Fibroblast of villous mesenchyme (primary cell): ENCODE results near the gene ZNF653. TPM values are rescaled to one million over a fixed set of nuclear protein-coding genes. Genes with fewer than 3 reads are reported as not detected.

Experiments
- DNase-seq: peaks from one replicate; pipeline ENCODE4 v3.0.0-alpha.2; 2010; ENCODE audit warnings: low read depth
- H3K4me3 ChIP-seq: 2 replicates; pipeline ENCODE4 v1.5.1; 2011; ENCODE audit warnings: low read depth, mild to moderate bottlenecking, low read length
- total RNA-seq: library from RNA; depleted of rRNA; stranded (reverse); fragments of >200 nt; gene quantifications from 2 replicates; pipeline ENCODE4 v1.2.3, GENCODE V29; 2012
- TF ChIP-seq, protein P1 (sequence below): IDR thresholded peaks from 2 replicates; pipeline ENCODE4 v1.5.1; 2012; ENCODE audit warnings: low read depth, mild to moderate bottlenecking, low read length; ENCODE audit not compliant: insufficient read depth

ZNF653 gene
- total RNA-seq, 1 donor: 4.7 TPM

DNA sequence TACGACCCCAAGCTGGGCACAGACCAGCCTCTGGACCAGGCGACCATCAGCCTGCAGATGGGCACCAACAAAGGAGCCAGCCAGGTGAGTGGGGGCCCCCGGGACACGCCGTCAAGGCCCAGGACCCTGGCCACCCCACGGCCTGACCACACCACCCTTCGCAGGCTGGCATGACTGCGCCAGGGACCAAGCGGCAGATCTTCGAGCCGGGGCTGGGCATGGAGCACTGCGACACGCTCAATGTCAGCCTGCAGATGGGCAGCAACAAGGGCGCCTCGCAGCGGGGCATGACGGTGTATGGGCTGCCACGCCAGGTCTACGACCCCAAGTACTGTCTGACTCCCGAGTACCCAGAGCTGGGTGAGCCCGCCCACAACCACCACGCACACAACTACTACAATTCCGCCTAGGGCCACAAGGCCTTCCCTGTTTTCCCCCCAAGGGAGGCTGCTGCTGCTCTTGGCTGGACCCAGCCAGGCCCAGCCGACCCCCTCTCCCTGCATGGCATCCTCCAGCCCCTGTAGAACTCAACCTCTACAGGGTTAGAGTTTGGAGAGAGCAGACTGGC, 43.8 kb upstream of the ZNF653 start:
- TF ChIP-seq, protein P1, sequence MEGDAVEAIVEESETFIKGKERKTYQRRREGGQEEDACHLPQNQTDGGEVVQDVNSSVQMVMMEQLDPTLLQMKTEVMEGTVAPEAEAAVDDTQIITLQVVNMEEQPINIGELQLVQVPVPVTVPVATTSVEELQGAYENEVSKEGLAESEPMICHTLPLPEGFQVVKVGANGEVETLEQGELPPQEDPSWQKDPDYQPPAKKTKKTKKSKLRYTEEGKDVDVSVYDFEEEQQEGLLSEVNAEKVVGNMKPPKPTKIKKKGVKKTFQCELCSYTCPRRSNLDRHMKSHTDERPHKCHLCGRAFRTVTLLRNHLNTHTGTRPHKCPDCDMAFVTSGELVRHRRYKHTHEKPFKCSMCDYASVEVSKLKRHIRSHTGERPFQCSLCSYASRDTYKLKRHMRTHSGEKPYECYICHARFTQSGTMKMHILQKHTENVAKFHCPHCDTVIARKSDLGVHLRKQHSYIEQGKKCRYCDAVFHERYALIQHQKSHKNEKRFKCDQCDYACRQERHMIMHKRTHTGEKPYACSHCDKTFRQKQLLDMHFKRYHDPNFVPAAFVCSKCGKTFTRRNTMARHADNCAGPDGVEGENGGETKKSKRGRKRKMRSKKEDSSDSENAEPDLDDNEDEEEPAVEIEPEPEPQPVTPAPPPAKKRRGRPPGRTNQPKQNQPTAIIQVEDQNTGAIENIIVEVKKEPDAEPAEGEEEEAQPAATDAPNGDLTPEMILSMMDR: no peak
- H3K4me3 ChIP-seq: no peak overlapping the region
- DNase-seq: no peak

DNA sequence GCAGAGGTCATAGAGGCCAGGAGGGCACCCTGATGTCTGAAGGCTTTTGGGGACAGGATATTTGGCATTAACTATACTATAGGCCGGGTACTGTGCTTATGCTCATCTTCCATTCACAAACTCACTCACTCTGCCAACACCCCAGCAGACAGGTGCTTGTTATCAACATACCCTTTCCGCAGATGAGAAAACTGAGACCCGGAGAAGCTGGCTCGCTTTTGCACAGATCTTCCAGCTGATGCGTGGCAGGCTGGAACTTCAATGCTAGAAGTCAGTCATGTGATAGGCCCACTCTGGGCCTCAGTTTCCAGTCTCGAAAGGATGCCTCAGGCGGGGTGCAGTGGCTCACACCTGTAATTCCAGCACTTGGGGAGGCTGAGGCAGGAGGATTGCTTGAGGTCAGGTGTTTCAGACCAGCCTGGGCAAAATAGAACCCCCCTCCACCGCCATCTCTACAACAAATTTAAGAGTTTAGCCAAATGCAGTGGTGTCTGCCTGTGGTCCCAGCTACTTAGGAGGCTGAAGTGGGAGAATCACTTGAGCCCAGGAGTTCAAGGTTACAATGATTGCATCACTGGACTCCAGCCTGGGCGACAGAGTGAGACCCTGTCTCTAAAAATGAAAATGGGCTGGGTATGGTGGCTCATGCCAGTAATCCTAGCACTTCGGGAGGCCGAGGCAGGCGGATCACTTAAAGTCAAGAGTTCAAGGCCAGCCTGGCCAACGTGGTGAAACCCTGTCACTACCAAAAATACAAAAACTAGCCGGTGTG, 42.5 kb upstream of the ZNF653 start:
- DNase-seq: no peak
- TF ChIP-seq, protein P1: no peak
- no peak overlapping the region for H3K4me3 ChIP-seq

DNA sequence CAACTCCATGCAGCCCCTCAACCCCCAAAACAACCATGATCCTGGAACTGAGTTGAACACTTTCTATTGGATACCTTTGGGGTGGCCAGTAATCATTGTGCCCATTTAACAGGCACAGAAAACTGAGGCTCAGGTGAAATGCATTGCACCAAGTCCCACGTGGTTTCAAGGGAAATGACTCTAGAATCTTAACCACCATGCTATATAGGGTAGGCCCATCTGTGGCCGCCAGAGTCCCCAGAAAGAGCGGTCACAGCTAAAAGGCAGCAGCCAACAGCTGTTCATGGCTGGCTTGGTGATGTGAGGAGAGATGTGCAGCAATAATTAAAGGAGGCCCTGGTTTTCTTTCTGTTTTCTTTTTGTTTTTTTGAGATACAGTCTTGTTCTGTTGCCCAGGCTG, 35.6 kb upstream of the ZNF653 start:
- TF ChIP-seq, protein P1: no peak
- no peak overlapping the region for H3K4me3 ChIP-seq
- no peak for DNase-seq

DNA sequence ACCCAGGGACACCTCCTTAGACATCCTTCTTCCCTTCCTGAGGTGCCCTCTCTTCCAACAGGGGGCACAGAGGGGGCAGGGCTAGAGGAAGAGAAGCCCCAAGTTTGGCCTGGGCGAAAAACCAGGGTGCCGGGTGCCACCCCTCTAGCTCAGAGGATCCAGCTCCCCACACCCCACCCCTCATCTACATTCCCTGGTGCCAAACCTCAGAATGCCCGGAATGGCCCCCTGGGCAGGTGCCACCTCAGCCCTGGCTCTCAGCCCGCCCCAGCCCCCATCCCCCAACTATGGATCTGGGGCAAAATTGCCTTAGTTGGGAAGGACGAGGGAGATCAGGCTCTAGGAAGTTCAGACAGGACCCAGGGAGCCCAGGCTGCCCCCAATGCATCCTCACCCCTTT, 35.0 kb upstream of the ZNF653 start:
- TF ChIP-seq, protein P1: no peak
- DNase-seq: no peak
- H3K4me3 ChIP-seq: no peak overlapping the region

DNA sequence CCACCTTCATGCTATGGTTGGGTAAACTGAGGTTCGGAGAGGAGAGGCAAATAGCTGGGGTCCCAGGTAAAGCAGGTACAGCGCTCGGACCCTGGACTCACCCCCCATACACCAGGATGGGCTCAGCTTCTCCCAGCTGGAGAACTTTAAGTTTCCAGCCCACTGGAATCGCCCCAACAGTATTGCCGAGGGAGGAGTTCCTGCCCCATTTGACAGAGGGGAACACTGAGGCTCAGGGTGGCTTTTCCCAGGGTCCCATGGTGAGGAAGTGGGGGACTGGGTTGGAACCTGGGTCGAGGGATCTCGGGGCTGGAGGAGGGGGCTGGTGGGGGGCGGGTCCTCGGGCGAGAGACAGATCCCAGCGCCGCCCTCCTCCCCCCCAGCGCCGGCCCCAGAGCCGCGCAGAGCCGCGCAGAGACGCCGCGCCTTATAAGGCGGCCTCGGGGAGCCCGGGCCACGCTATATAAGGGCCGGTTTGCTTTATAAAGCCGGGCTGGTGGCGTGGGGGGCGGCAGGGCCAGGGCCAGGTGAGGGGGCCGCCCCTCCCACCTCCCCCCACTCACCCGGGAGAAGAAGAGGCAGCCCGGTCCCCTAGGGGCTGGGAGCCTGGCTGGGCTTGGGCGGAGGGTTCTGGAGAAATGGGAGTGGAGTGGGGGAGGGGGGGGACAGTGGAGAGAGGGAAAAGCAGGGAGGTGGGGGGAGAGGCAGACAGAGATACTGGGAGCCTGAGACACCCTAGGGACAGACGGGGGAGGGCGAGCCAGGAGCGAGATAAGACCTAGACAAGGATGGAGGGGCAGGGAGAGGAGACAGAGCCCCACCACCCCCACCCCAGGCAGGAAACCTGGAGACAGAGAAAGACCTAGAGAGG, 34.1 kb upstream of the ZNF653 start:
- peak; percentile 13 for DNase-seq
- H3K4me3 ChIP-seq: peak overlapping the region; percentile 47
- TF ChIP-seq, protein P1: no peak

DNA sequence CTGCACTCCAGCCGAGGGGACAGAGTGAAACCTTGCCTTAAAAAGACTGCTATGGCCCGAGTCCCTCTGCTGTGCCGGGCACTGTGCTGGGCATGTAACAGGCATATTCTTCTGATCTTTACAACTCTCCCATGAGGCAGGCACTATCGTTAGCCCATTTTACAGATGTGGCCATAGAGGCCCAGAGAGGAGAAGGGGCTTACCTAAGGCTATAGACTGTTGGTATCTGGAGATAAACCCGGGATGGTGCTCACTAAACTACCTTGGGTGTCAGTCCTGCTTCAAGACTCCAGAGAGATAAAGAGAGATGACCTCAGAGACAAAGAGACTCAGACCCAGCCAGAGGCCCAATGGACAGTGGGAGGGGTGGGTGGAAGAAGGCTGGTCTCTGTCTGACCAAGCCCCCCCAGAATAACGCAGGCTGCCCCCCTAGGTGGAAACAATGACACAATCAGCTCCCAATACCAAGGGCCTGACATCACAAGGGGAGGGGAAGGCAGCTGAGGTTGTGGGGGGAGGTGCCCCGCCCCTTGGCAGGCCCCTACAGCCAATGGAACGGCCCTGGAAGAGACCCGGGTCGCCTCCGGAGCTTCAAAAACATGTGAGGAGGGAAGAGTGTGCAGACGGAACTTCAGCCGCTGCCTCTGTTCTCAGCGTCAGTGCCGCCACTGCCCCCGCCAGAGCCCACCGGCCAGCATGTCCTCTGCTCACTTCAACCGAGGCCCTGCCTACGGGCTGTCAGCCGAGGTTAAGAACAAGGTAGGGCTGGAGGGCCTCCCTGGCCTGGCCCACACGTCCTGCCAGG, 32.8 kb upstream of the ZNF653 start, which contains the start of gene CNN1:
Gene CNN1, plus strand, starts transcription at position 620 of the 805 bp plus-strand sequence. Its CDS starts 77 bp downstream, at position 697.
- DNase-seq: peak; percentile 58
- H3K4me3 ChIP-seq: peak within 1 kb of the TSS; percentile 32
- TF ChIP-seq, protein P1: no peak
